HepG2 (cell line): ENCODE measurements around the gene SNRNP25. TPM values are rescaled to one million over a fixed set of nuclear protein-coding genes. Genes with fewer than 3 reads are reported as not detected.
A peak's percentile ranks its signal among the peaks of the same experiment; 100 is the strongest.

ENCODE experiments used
- ARNT ChIP-seq: fragments of 450-650 bp; IDR thresholded peaks from 2 replicates; pipeline ENCODE4 v1.6.1; 2017
- ETV6 ChIP-seq: sonication (generic); formaldehyde crosslinking; conservative IDR thresholded peaks from 2 replicates; pipeline ENCODE4 v1.4.0; 2020; ENCODE audit warnings: missing genetic modification reagents
- GFI1 ChIP-seq: sonication (generic); formaldehyde crosslinking; IDR thresholded peaks from 2 replicates; pipeline ENCODE4 v1.5.0; 2020; ENCODE audit warnings: missing genetic modification reagents, mild to moderate bottlenecking, borderline replicate concordance
- KDM3A ChIP-seq: IDR thresholded peaks from 2 replicates; pipeline ENCODE4 v1.6.1; 2018; ENCODE audit warnings: low read depth, missing compliant biosample characterization
- ZNF556 ChIP-seq: sonication (generic); formaldehyde crosslinking; IDR thresholded peaks from 2 replicates; pipeline ENCODE4 v1.4.0; 2020; ENCODE audit warnings: mild to moderate bottlenecking, missing genetic modification reagents, borderline replicate concordance
- ZNF674 ChIP-seq: sonication (generic); formaldehyde crosslinking; IDR thresholded peaks from 2 replicates; pipeline ENCODE4 v1.5.0; 2020; ENCODE audit warnings: low read depth, mild to moderate bottlenecking, missing genetic modification reagents
- ZNF720 ChIP-seq: sonication (generic); formaldehyde crosslinking; IDR thresholded peaks from 2 replicates; pipeline ENCODE4 v1.4.0; 2020; ENCODE audit warnings: missing genetic modification reagents
- polyA plus RNA-seq, 8 experiments: library from polyadenylated mRNA; depleted of rRNA in 3 of 8; stranded (reverse) in 7 of 8; unstranded in 1 of 8; fragments of >200 nt; fragmentation: Illumina TruSeq in 4 of 8; extraction: Trizol in 4 of 8; gene quantifications; 2 replicates each; pipeline versions ENCODE4 v1.2.1 to v1.2.3, GENCODE V29; 2011 to 2016; ENCODE audit warnings: low read depth in 4 of 8, missing spikeins in 1 of 8, mixed read lengths in 1 of 8; ENCODE audit not compliant: insufficient read depth in 1 of 8
- total RNA-seq, 5 experiments: library from RNA; depleted of rRNA; stranded (reverse); fragments of >200 nt; fragmentation: Illumina TruSeq; extraction: Trizol; gene quantifications; 2 replicates each; pipeline ENCODE4 v1.2.3, GENCODE V29; 2016; ENCODE audit warnings: low read depth in 1 of 5
- TF ChIP-seq, protein P1 (sequence below): sonication (generic); formaldehyde crosslinking; IDR thresholded peaks from 2 replicates; pipeline ENCODE4 v1.4.0; 2020; ENCODE audit warnings: missing genetic modification reagents
- TF ChIP-seq, protein P2 (sequence below): sonication (generic); formaldehyde crosslinking; IDR thresholded peaks from 2 replicates; pipeline ENCODE4 v1.8.0; 2023; ENCODE audit warnings: mild to moderate bottlenecking, missing genetic modification reagents
- TF ChIP-seq, protein P3 (sequence below): sonication (generic); formaldehyde crosslinking; IDR thresholded peaks from 2 replicates; pipeline ENCODE4 v1.8.0; 2022; ENCODE audit warnings: missing genetic modification reagents, mild to moderate bottlenecking, inconsistent platforms, borderline replicate concordance
- TF ChIP-seq, protein P4 (sequence below): sonication (generic); formaldehyde crosslinking; conservative IDR thresholded peaks from 2 replicates; pipeline ENCODE4 v1.8.0; 2022; ENCODE audit warnings: mild to moderate bottlenecking, moderate library complexity, missing genetic modification reagents
- TF ChIP-seq, protein P5 (sequence below): sonication (generic); formaldehyde crosslinking; IDR thresholded peaks from 2 replicates; pipeline ENCODE4 v1.5.0; 2020; ENCODE audit warnings: missing genetic modification reagents
- TF ChIP-seq, protein P6 (sequence below), 2 experiments: sonication (generic) in 1 of 2; formaldehyde crosslinking in 1 of 2; IDR thresholded peaks; 2 replicates each; pipeline versions ENCODE4 v1.4.0 to v1.6.1; 2016 to 2020; ENCODE audit warnings: borderline replicate concordance in 1 of 2, low read depth in 1 of 2, mild to moderate bottlenecking in 1 of 2, missing genetic modification reagents in 1 of 2

Gene SNRNP25
- total and polyA plus RNA-seq, 2 of the 13 experiments (the other 11 are each of a cell fraction or from before 2014, with no cell fraction given): 34.1 to 97.4 TPM

DNA sequence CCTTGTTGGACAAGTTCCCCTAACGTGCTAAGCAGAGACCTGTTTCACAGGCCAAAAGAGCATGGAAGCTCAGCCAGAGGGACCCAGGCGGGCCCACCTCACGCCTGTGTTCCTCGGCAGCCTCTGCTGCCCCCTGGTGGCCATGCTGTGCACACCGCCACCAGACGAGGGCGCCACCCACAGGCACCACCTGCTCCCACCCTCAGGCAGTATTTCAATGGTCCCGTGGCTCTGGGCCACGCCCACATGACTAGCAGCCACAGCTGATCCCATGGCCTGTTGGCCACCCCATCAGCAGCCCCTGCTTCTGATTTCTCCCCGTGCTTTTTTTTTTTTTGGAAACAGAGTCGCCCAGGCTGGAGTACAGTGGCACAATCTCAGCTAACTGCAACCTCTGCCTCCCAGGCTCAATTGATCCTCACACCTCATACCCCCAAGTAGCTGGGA, 43.3 kb downstream of the SNRNP25 start (continued):
- TF ChIP-seq, protein P1, sequence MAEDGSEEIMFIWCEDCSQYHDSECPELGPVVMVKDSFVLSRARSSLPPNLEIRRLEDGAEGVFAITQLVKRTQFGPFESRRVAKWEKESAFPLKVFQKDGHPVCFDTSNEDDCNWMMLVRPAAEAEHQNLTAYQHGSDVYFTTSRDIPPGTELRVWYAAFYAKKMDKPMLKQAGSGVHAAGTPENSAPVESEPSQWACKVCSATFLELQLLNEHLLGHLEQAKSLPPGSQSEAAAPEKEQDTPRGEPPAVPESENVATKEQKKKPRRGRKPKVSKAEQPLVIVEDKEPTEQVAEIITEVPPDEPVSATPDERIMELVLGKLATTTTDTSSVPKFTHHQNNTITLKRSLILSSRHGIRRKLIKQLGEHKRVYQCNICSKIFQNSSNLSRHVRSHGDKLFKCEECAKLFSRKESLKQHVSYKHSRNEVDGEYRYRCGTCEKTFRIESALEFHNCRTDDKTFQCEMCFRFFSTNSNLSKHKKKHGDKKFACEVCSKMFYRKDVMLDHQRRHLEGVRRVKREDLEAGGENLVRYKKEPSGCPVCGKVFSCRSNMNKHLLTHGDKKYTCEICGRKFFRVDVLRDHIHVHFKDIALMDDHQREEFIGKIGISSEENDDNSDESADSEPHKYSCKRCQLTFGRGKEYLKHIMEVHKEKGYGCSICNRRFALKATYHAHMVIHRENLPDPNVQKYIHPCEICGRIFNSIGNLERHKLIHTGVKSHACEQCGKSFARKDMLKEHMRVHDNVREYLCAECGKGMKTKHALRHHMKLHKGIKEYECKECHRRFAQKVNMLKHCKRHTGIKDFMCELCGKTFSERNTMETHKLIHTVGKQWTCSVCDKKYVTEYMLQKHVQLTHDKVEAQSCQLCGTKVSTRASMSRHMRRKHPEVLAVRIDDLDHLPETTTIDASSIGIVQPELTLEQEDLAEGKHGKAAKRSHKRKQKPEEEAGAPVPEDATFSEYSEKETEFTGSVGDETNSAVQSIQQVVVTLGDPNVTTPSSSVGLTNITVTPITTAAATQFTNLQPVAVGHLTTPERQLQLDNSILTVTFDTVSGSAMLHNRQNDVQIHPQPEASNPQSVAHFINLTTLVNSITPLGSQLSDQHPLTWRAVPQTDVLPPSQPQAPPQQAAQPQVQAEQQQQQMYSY: no peak
- TF ChIP-seq GFI1: no peak
- TF ChIP-seq, protein P2, sequence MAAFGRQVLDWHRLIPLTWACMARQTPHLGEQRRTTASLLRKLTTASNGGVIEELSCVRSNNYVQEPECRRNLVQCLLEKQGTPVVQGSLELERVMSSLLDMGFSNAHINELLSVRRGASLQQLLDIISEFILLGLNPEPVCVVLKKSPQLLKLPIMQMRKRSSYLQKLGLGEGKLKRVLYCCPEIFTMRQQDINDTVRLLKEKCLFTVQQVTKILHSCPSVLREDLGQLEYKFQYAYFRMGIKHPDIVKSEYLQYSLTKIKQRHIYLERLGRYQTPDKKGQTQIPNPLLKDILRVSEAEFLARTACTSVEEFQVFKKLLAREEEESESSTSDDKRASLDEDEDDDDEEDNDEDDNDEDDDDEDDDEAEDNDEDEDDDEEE (CRISPR knock-in tag): no peak
- TF ChIP-seq, protein P3, sequence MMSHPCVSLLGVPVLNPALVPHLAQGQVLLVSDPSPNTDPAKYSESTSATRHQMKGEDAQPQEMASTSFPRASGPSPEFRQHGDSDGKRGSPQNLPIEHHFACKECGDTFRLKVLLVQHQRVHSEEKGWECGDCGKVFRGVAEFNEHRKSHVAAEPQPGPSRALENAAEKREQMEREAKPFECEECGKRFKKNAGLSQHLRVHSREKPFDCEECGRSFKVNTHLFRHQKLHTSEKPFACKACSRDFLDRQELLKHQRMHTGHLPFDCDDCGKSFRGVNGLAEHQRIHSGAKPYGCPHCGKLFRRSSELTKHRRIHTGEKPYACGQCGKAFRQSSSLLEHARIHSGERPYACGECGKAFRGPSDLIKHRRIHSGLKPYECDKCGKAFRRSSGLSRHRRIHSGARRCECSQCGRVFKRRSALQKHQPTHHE (CRISPR knock-in tag): no peak
- 0 out of 2 replicates have a peak, but pooled peaks have one; percentile 63 for TF ChIP-seq ZNF556 (CRISPR knock-in tag)
- 0 out of 2 replicates have a peak, but pooled peaks have one; percentile 55 for TF ChIP-seq KDM3A (CRISPR knock-in tag)
- TF ChIP-seq ZNF720 (CRISPR knock-in tag): no peak
- TF ChIP-seq, protein P4, sequence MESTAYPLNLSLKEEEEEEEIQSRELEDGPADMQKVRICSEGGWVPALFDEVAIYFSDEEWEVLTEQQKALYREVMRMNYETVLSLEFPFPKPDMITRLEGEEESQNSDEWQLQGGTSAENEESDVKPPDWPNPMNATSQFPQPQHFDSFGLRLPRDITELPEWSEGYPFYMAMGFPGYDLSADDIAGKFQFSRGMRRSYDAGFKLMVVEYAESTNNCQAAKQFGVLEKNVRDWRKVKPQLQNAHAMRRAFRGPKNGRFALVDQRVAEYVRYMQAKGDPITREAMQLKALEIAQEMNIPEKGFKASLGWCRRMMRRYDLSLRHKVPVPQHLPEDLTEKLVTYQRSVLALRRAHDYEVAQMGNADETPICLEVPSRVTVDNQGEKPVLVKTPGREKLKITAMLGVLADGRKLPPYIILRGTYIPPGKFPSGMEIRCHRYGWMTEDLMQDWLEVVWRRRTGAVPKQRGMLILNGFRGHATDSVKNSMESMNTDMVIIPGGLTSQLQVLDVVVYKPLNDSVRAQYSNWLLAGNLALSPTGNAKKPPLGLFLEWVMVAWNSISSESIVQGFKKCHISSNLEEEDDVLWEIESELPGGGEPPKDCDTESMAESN (CRISPR knock-in tag): 0 out of 2 replicates have a peak, but pooled peaks have one; percentile 42
- no peak for TF ChIP-seq ARNT
- TF ChIP-seq ETV6 (CRISPR knock-in tag): no peak; the same call in 1 of the 2 replicates
- TF ChIP-seq ZNF674 (CRISPR knock-in tag): no peak
- TF ChIP-seq, protein P5, sequence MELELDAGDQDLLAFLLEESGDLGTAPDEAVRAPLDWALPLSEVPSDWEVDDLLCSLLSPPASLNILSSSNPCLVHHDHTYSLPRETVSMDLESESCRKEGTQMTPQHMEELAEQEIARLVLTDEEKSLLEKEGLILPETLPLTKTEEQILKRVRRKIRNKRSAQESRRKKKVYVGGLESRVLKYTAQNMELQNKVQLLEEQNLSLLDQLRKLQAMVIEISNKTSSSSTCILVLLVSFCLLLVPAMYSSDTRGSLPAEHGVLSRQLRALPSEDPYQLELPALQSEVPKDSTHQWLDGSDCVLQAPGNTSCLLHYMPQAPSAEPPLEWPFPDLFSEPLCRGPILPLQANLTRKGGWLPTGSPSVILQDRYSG (CRISPR knock-in tag): no peak
- TF ChIP-seq, protein P6, sequence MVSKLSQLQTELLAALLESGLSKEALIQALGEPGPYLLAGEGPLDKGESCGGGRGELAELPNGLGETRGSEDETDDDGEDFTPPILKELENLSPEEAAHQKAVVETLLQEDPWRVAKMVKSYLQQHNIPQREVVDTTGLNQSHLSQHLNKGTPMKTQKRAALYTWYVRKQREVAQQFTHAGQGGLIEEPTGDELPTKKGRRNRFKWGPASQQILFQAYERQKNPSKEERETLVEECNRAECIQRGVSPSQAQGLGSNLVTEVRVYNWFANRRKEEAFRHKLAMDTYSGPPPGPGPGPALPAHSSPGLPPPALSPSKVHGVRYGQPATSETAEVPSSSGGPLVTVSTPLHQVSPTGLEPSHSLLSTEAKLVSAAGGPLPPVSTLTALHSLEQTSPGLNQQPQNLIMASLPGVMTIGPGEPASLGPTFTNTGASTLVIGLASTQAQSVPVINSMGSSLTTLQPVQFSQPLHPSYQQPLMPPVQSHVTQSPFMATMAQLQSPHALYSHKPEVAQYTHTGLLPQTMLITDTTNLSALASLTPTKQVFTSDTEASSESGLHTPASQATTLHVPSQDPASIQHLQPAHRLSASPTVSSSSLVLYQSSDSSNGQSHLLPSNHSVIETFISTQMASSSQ (IDR thresholded peaks at IDR 0.05; ENCODE audit: low read depth): no peak
- TF ChIP-seq, protein P6 (CRISPR knock-in tag; IDR thresholded peaks at IDR 0.05; ENCODE audit: borderline replicate concordance): no peak
